AG04450 (cell line): ENCODE data around the gene PXMP2. TPM values are rescaled to one million over a fixed set of nuclear protein-coding genes. Genes with fewer than 3 reads are reported as not detected.
"Not testable (repeated sequence)": the region's sequence is repeated elsewhere in the genome, so short reads cannot be mapped to it uniquely, and the experiment has no call there.

Experiments
- CTCF ChIA-PET: fragments of 300-600, 350-600 bp; formaldehyde crosslinking; extraction: SDS; loops from one replicate; lab custom pipeline; 2022; ENCODE audit warnings: antibody characterized with exemption, inconsistent platforms; lab: Charles Lee
- POLR2A ChIA-PET: fragments of 350-600 bp; formaldehyde crosslinking; extraction: SDS; loops from one replicate; lab custom pipeline; 2021; ENCODE audit warnings: antibody characterized with exemption, inconsistent platforms; lab: Yijun Ruan, JAX
- DNase-seq: peaks from one replicate; pipeline ENCODE4 v3.0.0-alpha.2; 2011; ENCODE audit warnings: low read depth, low spot score
- H3K27ac ChIP-seq: one replicate; pipeline ENCODE4 v1.5.1; 2012; ENCODE audit warnings: low read depth, low read length, control low read depth
- H3K27me3 ChIP-seq: one replicate; pipeline ENCODE4 v1.6.0; 2012; ENCODE audit warnings: low read length; ENCODE audit not compliant: control insufficient read depth, insufficient read depth
- H3K4me3 ChIP-seq: 2 replicates; pipeline ENCODE4 v1.5.1; 2011; ENCODE audit warnings: mild to moderate bottlenecking, low read depth, low read length, control low read depth
- H3K9me3 ChIP-seq: 2 replicates; pipeline ENCODE4 v1.5.1; 2012; ENCODE audit warnings: low read length; ENCODE audit not compliant: control insufficient read depth, insufficient read depth
- CTCF ChIP-seq: IDR thresholded peaks from 2 replicates; pipeline ENCODE4 v1.5.1; 2011; ENCODE audit warnings: low read depth, low read length, control low read depth, inconsistent platforms
- polyA plus RNA-seq: library from polyadenylated mRNA; depleted of rRNA; stranded (reverse); fragments of >200 nt; gene quantifications from 2 replicates; pipeline ENCODE4 v1.2.3, GENCODE V29; 2011

Gene PXMP2
- polyA plus RNA-seq, 1 experiment: 17.3 TPM

DNA sequence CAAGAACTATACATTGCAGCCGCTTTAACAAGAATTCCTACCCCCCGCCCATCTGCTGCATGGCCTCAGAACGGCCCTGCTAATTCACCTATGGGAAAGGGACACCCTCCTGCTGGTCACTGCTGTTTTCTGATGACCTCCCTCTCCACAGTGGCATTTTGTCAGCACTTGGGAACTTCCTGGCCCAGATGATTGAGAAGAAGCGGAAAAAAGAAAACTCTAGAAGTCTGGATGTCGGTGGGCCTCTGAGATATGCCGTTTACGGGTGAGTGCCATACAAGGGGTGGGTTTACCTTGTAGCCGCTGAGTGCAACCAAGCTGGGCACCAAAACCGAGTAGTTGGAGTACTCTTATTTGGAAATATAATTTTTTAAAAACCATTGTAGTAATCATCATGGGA, 2.7 kb downstream of the PXMP2 start:
- no peak overlapping the region for H3K27ac ChIP-seq
- CTCF ChIA-PET: no interaction called here

DNA sequence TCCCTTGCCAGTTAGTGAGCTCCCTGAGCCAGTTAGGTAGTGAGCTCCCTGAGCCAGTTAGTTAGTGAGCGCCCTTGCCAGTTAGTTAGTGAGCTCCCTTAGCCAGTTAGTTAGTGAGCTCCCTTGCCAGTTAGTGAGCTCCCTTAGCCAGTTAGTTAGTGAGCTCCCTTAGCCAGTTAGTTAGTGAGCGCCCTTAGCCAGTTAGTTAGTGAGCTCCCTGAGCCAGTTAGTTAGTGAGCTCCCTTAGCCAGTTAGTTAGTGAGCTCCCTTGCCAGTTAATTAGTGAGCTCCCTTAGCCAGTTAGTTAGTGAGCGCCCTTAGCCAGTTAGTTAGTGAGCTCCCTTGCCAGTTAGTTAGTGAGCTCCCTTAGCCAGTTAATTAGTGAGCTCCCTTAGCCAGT, 4.6 kb downstream of the PXMP2 start:
- H3K27ac ChIP-seq, POLR2A ChIA-PET, DNase-seq, H3K27me3 ChIP-seq, H3K9me3 ChIP-seq, CTCF ChIA-PET, H3K4me3 ChIP-seq: not testable (repeated sequence)

More for the DNA sequence above, 2.7 kb downstream of the PXMP2 start:
- H3K27me3 ChIP-seq: no peaks in the 10 kb centered on the region
- POLR2A ChIA-PET: no interaction called here
- H3K9me3 ChIP-seq: no peaks in the 10 kb centered on the region
- no peak for TF ChIP-seq CTCF
- no peak overlapping the region for H3K4me3 ChIP-seq
- no peak for DNase-seq

GRCh38 chr12:132694888-132695287, 7.5 kb downstream of the PXMP2 start:
- POLR2A ChIA-PET, H3K27ac ChIP-seq, CTCF ChIA-PET: not testable (repeated sequence)

DNA sequence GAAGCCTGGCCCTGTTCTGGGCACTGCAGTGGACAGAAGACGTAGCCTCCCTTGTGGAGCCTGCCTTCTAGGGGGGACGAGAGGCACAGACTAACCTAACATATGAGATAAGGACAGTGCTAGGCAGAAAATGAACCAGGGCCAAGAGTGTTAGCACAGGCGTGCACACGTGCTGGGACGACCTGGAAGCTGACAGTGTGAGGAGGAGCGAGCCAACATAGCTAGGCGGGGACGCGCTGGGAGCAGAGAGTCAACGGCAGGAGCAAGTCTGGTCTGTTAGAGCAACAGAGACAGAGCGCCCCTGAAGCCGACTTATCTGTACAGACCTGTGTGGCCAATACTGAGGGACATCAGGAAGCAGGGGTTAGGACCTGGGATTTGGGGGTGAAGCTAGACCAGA, 8.0 kb downstream of the PXMP2 start:
- DNase-seq: no peak
- CTCF ChIA-PET: no interaction called here
- Histone ChIP-seq H3K4me3 (no peak overlapping the region), H3K27ac (no peak overlapping the region), H3K9me3 (no peaks in the 10 kb centered on the region; the same call in 1 of the 2 replicates), H3K27me3 (no peaks in the 10 kb centered on the region)
- no peak for TF ChIP-seq CTCF
- POLR2A ChIA-PET: no interaction called here

More at GRCh38 chr12:132694888-132695287, 7.5 kb downstream of the PXMP2 start:
- not testable (repeated sequence) for H3K27me3 ChIP-seq, DNase-seq, H3K9me3 ChIP-seq, H3K4me3 ChIP-seq

DNA sequence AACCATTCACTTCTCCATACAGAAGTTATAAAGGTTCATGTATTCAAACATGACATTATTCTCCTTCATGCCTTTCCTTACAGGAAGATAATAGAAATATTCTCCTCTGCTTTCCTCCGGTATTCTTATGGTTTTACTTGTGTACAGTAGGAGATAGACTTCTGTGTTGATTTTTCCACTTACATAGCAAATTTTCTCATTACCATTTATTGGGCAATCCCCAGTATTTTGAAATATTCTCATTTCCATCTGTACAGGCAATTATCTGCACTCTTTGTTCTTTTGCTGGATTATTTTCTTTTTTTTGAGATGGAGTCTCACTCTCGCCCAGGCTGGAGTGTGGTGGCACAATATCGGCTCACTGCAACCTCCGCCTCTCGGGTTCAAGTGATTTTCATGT, 11.0 kb downstream of the PXMP2 start:
- no peak overlapping the region for H3K27ac ChIP-seq
- no peak for DNase-seq
- H3K9me3 ChIP-seq: no peaks in the 10 kb centered on the region; the same call in 1 of the 2 replicates
- POLR2A ChIA-PET: no interaction called here
- no peaks in the 10 kb centered on the region for H3K27me3 ChIP-seq
- H3K4me3 ChIP-seq: no peak overlapping the region
- CTCF ChIA-PET: no interaction called here
- TF ChIP-seq CTCF: no peak

GRCh38 chr12:132700212-132700822, 12.9 kb downstream of the PXMP2 start:
- Histone ChIP-seq H3K27me3 (no peaks in the 10 kb centered on the region), H3K27ac (no peak overlapping the region), H3K9me3 (no peaks in the 10 kb centered on the region; the same call in 1 of the 2 replicates), H3K4me3 (no peak overlapping the region)
- no peak for TF ChIP-seq CTCF
- POLR2A ChIA-PET: no interaction called here
- no peak for DNase-seq
- CTCF ChIA-PET: interaction anchor here (0.7 kb wide), 1 partner anchor 79 kb away, joined by 4 read pairs; no protein-coding TSS in a partner anchor
